K562 treated with DMSO at 1 percent for 4 hours (cell line): Measurements from ENCODE around the gene BYSL. TPM values are rescaled to one million over a fixed set of nuclear protein-coding genes. Genes with fewer than 3 reads are reported as not detected.

Experiments used
- total RNA-seq: library from RNA; unstranded; fragments of 300-600 nt; gene quantifications from 2 replicates; pipeline ENCODE4 v1.2.3, GENCODE V29; 2022; ENCODE audit not compliant: insufficient read depth

Gene BYSL, protein sequence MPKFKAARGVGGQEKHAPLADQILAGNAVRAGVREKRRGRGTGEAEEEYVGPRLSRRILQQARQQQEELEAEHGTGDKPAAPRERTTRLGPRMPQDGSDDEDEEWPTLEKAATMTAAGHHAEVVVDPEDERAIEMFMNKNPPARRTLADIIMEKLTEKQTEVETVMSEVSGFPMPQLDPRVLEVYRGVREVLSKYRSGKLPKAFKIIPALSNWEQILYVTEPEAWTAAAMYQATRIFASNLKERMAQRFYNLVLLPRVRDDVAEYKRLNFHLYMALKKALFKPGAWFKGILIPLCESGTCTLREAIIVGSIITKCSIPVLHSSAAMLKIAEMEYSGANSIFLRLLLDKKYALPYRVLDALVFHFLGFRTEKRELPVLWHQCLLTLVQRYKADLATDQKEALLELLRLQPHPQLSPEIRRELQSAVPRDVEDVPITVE
- total RNA-seq: 14.5 and 17.8 TPM in 2 replicates

DNA sequence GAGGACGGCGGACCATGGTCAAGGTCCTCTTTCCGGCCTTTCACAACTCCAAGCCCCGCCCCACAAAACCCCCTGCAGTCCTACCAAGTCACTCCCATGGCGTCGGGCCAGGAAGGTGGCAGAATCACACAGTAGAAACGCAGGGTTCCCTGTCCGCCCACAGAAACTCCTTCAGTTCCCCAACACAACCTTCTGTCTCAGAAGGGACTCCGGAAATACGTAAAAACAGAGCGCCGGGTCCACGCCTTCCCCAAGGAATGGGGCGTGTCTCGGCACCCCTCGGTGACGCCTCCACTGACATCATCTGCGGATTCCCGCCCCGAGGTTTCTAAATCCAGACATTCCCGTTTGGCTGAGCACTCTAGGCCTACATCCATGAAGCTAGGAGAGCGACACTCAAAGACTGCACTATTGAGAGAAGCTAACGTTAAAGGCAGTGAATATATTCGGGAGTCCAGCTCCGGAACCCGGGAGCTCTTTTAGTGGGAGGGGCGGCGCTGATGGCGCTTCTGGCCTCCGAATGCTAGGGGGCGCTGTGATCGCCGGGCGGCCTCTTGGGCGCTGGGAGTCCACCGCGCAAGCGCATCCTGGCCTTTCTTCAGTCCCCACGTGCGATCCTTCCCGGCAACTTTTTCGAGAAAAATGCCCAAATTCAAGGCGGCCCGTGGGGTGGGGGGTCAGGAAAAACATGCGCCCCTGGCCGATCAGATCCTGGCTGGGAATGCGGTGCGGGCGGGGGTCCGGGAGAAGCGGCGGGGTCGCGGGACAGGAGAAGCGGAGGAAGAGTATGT, at the start of gene BYSL, which contains the start of gene MED20:
Gene BYSL, plus strand, starts transcription at position 579 of the 791 bp plus-strand sequence. Its CDS starts 64 bp downstream, at position 643.
Gene MED20, minus strand, starts transcription at position 219 of the 791 bp plus-strand sequence. Its CDS starts 121 bp downstream, at position 98.

DNA sequence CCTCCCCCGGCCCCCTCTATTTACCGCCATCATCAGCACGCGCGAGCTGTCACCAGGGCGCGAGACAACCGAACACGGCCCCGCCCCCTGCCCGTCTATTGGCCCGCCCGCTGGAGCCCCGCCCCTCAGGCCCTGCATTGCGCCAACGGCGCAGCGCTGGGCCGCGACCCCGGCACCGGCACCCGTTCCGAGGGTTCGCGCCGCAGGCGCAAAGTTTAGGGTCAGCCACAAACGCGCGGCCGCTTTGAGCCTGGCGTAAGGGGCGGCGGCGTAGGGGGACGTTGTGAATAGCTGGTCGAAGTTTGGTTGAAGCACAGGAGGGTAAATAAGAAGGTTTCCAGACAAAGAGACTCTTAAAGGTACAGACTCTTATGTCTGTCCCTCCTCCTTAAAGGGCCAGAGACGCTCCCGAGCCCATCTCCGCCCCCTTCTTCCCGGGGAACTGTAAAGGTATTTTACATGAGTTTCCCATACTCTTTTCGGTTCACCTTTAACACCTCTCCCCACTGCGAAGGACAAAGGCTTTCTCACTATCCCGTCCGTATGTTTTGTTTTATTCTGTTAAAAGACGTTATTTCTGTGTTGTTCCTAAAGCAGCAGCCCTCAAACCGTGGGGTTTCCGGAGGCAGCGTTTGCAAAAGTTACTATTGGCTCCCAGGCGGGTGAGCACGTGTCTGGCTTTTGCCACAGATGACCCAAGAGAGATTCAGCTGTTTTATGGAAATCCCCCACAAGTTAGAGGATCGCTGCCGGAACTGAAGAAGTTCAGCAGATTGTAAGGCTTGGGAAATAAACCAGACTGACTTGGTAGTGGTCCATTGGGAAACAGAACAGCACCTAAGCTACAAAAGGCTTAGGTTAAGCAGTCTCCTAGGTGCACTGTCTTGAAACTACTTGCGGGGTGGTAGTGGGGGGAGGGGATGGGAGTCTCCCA, 25.7 kb upstream of the BYSL start, which contains the start of gene USP49:
Gene USP49, minus strand, starts transcription at position 76 of the 934 bp plus-strand sequence. CDS start 88,392 bp downstream, outside the sequence.

GRCh38 chr6:41941280-41942066, 20.2 kb downstream of the BYSL start, which contains the start of gene CCND3:
Gene CCND3, minus strand, starts transcription at chr6:41941808. Its CDS starts 159 bp downstream, at chr6:41941649.

Other genes starting within 250 kb of the BYSL start
- gene TFEB, start 185.9 kb upstream of the BYSL start, total RNA-seq: 2.4 and 3.4 TPM in 2 replicates
- 1.0 and 1.1 TPM in 2 replicates for gene PGC, start 174.1 kb upstream of the BYSL start, total RNA-seq
- gene FRS3, start 141.6 kb upstream of the BYSL start, total RNA-seq: 4.5 and 5.4 TPM in 2 replicates
- 1.2 TPM in 1 of 2 replicates, not detected in the other for gene PRICKLE4, start 140.7 kb upstream of the BYSL start, total RNA-seq
- gene TOMM6, start 133.8 kb upstream of the BYSL start, total RNA-seq: 449 and 456 TPM in 2 replicates
- gene USP49, start 26.1 kb upstream of the BYSL start, total RNA-seq: 7.7 and 10.6 TPM in 2 replicates
- gene MED20, start 360 bp upstream of the BYSL start, total RNA-seq: 14.9 and 17.4 TPM in 2 replicates
- gene CCND3, start 20.3 kb downstream of the BYSL start, total RNA-seq: 168 and 178 TPM in 2 replicates
- 14.2 and 19.9 TPM in 2 replicates for gene TAF8, start 129.0 kb downstream of the BYSL start, total RNA-seq
- 0.11 TPM in 1 of 2 replicates, not detected in the other for gene C6orf132, start 221.1 kb downstream of the BYSL start, total RNA-seq